HL-60/S4 (cell line): ENCODE data around the gene FOSB.

Experiments used
- in situ Hi-C: fragments of 300-500 bp; cut with MboI; formaldehyde crosslinking; loops from 2 replicates; pipeline ENCODE4 v1.14.3; 2022; ENCODE audit warnings: low sequenced_read_pairs

FOSB gene

DNA sequence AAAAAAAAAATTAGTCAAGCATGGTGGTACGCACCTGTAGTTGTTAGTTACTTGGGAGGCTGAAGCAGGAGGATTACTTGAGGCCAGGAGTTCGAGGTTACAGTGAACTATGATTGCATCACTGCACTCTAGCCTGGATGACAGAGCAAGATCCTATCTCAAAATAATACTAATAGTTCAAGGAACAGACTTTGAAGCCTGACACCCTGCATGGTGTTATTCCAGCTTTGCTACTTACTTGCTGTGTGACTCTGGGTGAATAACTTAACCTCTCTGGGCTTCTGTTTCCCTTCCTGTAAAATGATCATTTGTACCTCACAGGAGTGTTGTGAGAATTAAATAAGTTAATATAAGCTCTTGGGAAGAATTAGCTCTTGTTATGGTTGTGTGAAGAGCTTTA is 3.5 kb upstream of the FOSB start:
- in situ Hi-C loops, result no loop called here

DNA sequence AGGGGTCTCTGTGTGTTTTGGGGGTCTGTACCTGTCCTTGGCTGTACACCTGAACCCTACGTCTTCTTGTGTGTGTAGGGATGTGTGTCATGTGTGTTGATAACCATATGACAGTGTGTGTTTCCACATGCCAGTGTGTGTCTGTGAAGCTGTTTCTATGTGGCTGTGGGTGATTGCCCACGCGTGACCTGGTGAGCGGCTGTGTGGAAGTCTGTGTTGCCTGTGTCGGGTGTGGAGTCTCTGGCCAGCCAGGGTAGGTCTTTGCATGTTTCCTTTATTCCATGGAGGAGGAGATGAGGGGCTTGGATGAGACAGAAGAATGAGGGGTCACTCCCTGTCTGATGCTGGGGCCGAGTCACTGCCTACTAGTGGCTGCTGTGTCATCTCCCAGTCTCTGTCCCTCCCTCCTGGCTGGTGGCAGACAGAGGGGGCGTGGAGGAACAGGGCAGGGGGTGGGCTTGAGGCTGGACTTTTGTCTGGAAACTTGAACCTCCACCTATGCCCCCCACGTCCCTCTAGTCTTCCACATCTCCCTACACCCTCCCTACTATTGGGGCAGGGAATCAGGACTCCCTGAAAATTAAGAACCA is 2.8 kb upstream of the FOSB start:
- in situ Hi-C loops, result no loop called here

DNA sequence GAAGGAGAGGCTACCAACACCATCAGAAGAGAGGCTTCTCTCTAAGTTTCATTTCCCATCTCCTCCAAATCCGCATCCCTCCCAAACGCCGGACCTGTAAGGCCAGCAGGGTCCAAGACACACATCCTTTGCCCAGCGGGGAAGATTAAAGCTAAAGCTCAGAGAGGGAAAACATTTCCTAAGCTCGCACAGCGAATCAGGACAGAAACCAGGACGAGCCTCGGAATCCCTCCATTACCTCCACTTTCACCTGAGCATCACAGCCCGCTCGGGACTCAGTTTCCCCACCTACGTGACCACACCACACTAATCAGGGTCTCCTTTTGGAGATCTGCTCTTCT is 711 bp upstream of the FOSB start:
- in situ Hi-C loops, result no loop called here

DNA sequence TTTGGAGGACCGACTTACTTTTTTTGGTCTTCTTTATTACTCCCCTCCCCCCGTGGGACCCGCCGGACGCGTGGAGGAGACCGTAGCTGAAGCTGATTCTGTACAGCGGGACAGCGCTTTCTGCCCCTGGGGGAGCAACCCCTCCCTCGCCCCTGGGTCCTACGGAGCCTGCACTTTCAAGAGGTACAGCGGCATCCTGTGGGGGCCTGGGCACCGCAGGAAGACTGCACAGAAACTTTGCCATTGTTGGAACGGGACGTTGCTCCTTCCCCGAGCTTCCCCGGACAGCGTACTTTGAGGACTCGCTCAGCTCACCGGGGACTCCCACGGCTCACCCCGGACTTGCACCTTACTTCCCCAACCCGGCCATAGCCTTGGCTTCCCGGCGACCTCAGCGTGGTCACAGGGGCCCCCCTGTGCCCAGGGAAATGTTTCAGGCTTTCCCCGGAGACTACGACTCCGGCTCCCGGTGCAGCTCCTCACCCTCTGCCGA is 409 bp downstream of the FOSB start:
- in situ Hi-C loops, result no loop called here

DNA sequence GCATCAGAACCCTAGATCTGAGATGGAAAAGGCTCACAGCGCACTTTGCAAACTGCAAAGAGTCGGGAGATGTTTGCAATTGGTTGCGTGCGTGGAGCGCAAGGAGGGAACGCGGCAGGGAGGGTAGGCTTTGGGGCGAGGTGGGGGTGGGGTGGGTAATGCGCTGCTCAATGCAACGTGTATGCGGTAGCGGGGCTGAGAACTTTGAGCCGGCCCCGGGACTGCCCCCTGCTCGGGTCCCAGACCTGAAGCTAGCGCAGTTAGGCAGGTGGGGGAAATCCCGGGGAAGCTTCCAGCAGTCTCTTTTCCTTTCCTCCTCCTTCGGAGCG is 971 bp downstream of the FOSB start:
- in situ Hi-C loops, result no loop called here

DNA sequence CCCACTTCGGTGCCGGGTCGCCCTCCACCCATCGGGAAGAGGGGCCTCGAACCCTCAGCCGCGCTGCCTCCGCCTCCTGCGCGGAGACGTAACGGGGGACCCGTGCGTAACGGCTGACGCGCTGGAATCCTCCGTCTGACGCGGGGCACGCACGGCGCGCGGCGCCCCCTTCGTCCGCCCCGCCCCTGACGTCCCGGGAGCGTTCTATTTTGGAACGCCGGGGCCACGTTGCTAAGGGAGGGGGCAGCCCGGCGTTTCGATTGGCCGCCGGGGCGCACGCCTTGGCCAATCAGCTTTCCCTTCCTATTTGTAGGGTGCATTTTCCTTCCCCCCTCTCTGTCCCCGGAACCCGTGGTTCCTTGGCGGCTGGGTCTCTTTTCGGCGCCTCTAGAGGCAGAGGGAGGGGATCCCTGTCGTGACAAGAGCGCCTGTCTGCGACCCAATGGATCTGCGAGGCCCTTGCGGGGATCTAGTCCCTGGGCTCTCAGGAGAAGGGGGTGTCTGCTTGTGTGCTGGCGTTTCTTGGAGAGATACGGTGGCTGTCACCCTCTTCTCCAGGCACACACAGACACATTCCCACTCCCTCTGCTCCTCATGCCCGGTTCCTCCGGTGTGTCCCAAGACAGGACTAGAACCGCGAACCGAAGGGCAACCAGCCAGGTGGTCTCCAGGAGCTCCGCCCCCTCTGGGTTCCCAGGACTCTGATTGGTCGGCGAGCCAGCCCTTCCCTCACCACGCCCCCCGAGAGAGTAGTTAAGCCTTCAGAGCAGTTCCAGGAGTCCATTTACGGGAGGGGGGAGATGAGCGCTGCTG is 1.5 kb downstream of the FOSB start:
- in situ Hi-C loops, result no loop called here

DNA sequence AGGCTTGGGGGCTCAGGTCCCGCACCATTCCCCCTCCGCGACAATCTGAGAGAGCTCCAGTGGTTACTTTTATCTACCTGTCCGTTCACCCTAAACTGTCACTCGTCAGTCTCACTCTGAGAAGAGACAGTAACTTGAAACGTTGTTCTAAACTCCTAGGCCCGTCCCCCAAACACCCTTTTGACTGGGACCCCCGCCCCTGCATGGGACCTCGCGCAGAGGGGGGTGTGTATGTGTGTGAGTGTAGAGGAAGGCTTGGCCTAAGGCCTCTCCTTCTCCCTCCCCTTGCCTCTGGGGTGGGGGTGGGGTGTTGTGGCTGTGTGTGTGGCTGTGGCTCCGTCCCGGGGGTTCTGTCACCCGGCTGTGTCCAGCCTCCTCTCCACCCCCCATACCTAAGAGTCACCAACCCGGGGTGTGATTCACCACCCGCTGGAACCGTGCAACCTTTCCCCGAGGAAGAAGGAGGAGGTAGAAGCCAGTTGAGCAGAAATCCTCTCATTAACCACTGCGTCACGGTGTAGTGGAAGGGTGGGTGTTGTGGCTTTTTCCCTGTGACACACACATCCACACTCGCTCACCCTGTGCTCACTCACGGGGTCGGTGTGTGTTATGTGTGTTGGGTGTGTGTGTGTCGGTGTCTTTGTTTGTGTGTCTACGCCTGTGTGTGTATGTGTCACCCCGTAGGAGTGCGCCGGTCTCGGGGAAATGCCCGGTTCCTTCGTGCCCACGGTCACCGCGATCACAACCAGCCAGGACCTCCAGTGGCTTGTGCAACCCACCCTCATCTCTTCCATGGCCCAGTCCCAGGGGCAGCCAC is 2.4 kb downstream of the FOSB start:
- in situ Hi-C loops, result no loop called here

DNA sequence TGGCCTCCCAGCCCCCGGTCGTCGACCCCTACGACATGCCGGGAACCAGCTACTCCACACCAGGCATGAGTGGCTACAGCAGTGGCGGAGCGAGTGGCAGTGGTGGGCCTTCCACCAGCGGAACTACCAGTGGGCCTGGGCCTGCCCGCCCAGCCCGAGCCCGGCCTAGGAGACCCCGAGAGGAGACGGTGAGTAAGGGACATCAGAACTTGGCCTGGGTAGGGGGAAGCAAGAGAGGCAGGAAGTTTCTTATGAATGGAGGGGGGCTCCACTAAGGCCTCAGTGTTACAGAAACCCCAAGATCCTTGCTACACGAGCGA is 2.9 kb downstream of the FOSB start:
- in situ Hi-C loops, result no loop called here

DNA sequence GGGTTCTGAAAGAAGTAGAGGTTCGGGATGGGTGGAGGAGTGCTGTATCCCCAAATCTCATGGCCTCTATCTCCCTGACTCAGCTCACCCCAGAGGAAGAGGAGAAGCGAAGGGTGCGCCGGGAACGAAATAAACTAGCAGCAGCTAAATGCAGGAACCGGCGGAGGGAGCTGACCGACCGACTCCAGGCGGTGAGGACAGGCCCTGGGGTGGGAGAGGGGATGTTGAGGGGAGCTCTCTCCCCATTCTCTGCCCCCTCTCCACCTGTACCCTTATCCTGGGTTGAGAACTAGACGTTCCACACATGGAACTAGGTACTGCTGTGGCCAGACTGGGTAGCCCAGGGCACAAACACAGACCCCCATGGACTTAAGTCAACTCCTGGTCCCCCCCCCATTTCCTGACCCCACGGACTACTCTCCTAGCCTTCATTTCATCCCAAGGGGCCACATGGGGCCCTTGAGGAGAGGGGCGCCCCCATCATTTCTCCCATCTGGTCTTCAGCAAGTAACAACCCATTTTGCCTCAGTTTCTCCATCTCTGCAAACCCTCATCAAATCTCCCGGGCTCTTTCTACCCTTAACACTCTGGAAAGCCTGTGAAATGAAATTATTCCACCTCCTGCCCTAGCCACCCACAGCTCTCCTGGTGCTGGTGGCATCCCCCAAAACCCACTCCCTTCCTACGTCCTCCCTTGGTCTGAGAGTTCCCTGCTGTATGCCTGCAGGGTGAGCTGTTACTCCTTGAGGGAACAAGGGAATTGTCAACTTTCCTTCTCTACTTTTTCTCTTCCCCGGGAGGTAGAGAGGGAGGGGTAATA is 3.5 kb downstream of the FOSB start:
- in situ Hi-C loops, result no loop called here

DNA sequence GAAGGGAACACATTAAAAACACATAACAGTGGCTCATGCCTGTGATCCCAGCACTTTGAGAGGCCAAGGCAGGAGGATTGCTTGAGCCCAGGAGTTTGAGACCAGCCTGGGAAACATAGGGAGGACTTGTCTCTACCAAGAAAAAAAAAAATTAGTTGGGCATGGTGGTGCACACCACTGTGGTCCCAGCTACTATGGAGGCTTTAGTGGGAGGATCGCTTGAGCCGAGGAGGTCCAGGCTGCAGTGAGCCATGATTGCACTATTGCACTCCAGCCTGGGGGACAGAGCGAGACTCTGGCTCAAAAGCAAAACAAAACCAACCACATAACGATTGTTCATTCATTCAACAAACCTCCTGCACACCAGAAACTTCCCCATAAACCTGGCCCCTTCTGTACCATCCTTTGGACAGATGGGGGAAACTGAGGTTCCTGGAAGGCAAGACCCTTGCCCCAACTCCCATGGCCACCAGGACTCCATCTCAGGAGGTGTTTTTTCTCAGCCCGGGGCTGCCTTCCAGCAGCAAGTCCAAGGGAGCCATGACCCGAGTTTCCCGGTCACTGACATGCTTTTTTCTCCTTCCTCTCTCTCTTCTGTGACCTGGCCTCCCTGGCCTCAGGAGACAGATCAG is 4.3 kb downstream of the FOSB start:
- in situ Hi-C loops, result no loop called here

DNA sequence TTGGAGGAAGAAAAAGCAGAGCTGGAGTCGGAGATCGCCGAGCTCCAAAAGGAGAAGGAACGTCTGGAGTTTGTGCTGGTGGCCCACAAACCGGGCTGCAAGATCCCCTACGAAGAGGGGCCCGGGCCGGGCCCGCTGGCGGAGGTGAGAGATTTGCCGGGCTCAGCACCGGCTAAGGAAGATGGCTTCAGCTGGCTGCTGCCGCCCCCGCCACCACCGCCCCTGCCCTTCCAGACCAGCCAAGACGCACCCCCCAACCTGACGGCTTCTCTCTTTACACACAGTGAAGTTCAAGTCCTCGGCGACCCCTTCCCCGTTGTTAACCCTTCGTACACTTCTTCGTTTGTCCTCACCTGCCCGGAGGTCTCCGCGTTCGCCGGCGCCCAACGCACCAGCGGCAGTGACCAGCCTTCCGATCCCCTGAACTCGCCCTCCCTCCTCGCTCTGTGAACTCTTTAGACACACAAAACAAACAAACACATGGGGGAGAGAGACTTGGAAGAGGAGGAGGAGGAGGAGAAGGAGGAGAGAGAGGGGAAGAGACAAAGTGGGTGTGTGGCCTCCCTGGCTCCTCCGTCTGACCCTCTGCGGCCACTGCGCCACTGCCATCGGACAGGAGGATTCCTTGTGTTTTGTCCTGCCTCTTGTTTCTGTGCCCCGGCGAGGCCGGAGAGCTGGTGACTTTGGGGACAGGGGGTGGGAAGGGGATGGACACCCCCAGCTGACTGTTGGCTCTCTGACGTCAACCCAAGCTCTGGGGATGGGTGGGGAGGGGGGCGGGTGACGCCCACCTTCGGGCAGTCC is 5.0 kb downstream of the FOSB start:
- in situ Hi-C loops, result no loop called here

DNA sequence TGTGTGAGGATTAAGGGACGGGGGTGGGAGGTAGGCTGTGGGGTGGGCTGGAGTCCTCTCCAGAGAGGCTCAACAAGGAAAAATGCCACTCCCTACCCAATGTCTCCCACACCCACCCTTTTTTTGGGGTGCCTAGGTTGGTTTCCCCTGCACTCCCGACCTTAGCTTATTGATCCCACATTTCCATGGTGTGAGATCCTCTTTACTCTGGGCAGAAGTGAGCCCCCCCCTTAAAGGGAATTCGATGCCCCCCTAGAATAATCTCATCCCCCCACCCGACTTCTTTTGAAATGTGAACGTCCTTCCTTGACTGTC is 5.5 kb downstream of the FOSB start:
- in situ Hi-C loops, result no loop called here

DNA sequence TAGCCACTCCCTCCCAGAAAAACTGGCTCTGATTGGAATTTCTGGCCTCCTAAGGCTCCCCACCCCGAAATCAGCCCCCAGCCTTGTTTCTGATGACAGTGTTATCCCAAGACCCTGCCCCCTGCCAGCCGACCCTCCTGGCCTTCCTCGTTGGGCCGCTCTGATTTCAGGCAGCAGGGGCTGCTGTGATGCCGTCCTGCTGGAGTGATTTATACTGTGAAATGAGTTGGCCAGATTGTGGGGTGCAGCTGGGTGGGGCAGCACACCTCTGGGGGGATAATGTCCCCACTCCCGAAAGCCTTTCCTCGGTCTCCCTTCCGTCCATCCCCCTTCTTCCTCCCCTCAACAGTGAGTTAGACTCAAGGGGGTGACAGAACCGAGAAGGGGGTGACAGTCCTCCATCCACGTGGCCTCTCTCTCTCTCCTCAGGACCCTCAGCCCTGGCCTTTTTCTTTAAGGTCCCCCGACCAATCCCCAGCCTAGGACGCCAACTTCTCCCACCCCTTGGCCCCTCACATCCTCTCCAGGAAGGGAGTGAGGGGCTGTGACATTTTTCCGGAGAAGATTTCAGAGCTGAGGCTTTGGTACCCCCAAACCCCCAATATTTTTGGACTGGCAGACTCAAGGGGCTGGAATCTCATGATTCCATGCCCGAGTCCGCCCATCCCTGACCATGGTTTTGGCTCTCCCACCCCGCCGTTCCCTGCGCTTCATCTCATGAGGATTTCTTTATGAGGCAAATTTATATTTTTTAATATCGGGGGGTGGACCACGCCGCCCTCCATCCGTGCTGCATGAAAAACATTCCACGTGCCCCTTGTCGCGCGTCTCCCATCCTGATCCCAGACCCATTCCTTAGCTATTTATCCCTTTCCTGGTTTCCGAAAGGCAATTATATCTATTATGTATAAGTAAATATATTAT is 6.1 kb downstream of the FOSB start:
- in situ Hi-C loops, result no loop called here

DNA sequence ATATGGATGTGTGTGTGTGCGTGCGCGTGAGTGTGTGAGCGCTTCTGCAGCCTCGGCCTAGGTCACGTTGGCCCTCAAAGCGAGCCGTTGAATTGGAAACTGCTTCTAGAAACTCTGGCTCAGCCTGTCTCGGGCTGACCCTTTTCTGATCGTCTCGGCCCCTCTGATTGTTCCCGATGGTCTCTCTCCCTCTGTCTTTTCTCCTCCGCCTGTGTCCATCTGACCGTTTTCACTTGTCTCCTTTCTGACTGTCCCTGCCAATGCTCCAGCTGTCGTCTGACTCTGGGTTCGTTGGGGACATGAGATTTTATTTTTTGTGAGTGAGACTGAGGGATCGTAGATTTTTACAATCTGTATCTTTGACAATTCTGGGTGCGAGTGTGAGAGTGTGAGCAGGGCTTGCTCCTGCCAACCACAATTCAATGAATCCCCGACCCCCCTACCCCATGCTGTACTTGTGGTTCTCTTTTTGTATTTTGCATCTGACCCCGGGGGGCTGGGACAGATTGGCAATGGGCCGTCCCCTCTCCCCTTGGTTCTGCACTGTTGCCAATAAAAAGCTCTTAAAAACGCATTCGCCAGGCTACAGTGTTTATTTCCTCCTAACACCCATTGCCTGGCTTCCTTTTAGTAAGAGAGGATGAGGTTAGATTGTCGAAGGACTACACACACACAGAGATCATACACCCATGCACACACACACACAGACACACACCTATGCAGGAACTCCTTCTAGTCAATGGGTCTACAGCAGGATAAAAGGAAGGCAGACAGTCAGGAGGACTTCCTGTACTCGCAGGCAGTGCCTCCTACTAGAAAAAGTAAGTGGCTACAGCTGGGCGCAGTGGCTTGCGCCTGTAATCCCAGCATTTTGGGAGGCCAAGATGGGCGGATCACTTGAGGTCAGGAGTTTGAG is 7.1 kb downstream of the FOSB start:
- in situ Hi-C loops, result loop anchor here (5.0 kb wide), 1 partner anchor 33 kb away; no protein-coding TSS in a partner anchor

DNA sequence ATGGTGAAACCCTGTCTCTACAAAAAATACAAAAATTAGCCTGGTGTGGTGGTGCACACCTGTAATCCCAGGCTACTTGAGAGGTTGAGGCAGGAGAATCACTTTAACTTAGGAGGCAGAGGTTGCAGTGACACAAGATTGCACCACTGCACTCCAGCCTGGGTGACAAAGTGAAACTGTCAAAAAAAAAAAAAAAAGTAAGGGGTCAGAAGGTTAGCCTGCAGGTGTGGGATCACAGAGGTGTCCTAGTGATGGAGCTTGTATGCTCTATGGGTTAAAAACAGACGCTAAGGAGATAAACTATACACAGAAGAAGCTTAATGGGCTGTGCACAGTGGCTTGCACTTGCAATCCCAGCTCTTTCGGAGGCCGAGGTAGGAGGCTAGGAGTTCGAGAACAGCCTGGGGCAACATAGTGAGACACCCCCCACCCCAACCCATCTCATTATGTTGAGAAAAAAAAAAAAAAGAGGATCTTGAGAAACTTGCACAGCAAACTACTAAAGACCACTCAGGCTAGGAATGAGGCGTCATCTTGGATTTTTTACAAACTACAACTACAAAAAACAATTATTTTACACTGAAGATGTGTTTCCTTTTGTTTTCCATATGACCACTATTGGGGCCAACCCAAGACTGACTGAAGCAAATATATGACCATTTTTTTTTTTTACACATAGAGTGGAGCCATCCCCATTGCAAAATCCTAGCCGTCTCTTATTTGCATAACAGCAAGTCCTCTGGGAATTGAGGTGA is 7.9 kb downstream of the FOSB start:
- in situ Hi-C loops, result loop anchor here (5.0 kb wide), 1 partner anchor 33 kb away; no protein-coding TSS in a partner anchor

DNA sequence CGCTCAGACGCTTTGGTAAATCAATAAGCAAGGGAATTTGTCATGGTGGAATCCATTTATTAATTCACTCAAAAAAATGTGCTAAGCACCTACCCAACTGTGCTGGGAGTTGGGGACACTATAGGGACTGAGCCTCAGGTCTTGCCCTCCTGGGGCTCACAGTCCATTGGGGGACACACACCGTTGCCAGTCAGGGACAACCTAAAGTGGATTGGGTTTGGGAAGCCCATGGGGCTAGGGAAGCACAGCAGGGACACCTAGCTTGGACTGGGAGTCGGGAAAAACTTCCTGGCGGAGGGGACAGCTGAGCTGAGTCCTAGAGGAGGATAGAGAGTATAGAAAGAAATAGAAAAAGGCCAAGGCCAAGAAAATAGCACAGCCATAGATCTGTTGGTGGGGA is 8.5 kb downstream of the FOSB start:
- in situ Hi-C loops, result loop anchor here (5.0 kb wide), 1 partner anchor 34 kb away; no protein-coding TSS in a partner anchor

DNA sequence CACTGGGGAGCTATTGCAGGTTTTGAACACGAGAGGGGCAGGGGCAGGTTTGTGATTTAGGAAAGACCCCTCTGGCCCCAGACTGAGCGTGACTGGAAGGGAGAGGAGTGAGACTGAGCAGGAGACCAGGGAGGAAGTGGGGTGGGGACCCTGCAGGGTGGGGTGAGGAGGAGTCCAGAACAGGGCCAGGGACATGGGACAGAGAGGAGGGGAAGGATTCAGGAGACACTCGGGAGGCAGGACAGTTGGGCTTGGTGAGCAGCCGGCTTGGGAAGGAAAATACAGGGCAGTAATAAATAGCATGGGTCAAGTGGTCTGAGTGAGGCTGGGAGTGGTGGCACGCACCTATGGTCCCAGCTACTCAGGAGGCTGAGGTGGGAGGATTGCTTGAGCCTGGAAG is 9.4 kb downstream of the FOSB start:
- in situ Hi-C loops, result loop anchor here (5.0 kb wide), 1 partner anchor 35 kb away; no protein-coding TSS in a partner anchor
